ENCODE measurements around the gene ZNF286A. TPM values are rescaled to one million over a fixed set of nuclear protein-coding genes. Genes with fewer than 3 reads are reported as not detected.

ZNF286A gene
- total RNA-seq, 3 donors from 2014 or later, result 6.0 to 21.6 (median 10.2) TPM

- ATAC-seq (peak; percentile 15), DNase-seq (no peak)
- H3K36me3 ChIP-seq (ENCODE audit: low read depth), result no peaks in the 10 kb centered on the region
- peaks cover 14% of the 10 kb centered on the region for H3K4me1 ChIP-seq (ENCODE audit: low read depth)
- no peaks in the 10 kb centered on the region for H3K9me3 ChIP-seq
- H3K4me3 ChIP-seq, result no peak overlapping the region
- no peak for TF ChIP-seq CTCF (IDR thresholded peaks at IDR 0.05)
- intact Hi-C loops (cut with DNase I, micrococcal nuclease), result no loop called here
Measured at GRCh38 chr17:15654886-15655561, 44.5 kb upstream of the ZNF286A start.

- no peak for TF ChIP-seq CTCF (IDR thresholded peaks at IDR 0.05)
Measured at GRCh38 chr17:15657868-15658267, 41.7 kb upstream of the ZNF286A start.

GRCh38 chr17:15658296-15658695, 41.3 kb upstream of the ZNF286A start:
- DNase-seq (no peak), ATAC-seq (no peak)

More at GRCh38 chr17:15657868-15658267, 41.7 kb upstream of the ZNF286A start:
- DNase-seq, result no peak
- H3K4me1 ChIP-seq (ENCODE audit: low read depth), result no peaks in the 10 kb centered on the region
- no peak for ATAC-seq
- H3K9me3 ChIP-seq, result no peaks in the 10 kb centered on the region
- no peak overlapping the region for H3K4me3 ChIP-seq
- intact Hi-C loops (cut with DNase I, micrococcal nuclease), result no loop called here
- H3K36me3 ChIP-seq (ENCODE audit: low read depth), result no peaks in the 10 kb centered on the region

GRCh38 chr17:15659236-15659635, 40.3 kb upstream of the ZNF286A start:
- intact Hi-C loops (cut with DNase I, micrococcal nuclease), result no loop called here
- H3K36me3 ChIP-seq (ENCODE audit: low read depth), result no peaks in the 10 kb centered on the region
- H3K4me1 ChIP-seq (ENCODE audit: low read depth), result no peaks in the 10 kb centered on the region
- no peak overlapping the region for H3K4me3 ChIP-seq
- DNase-seq, result no peak
- ATAC-seq, result no peak
- H3K9me3 ChIP-seq, result no peaks in the 10 kb centered on the region
- no peak for TF ChIP-seq CTCF (IDR thresholded peaks at IDR 0.05)

More at GRCh38 chr17:15658296-15658695, 41.3 kb upstream of the ZNF286A start:
- no peaks in the 10 kb centered on the region for H3K9me3 ChIP-seq
- TF ChIP-seq CTCF (IDR thresholded peaks at IDR 0.05), result no peak
- H3K36me3 ChIP-seq (ENCODE audit: low read depth), result no peaks in the 10 kb centered on the region
- H3K4me3 ChIP-seq, result no peak overlapping the region
- intact Hi-C loops (cut with DNase I, micrococcal nuclease), result no loop called here
- no peaks in the 10 kb centered on the region for H3K4me1 ChIP-seq (ENCODE audit: low read depth)

DNA sequence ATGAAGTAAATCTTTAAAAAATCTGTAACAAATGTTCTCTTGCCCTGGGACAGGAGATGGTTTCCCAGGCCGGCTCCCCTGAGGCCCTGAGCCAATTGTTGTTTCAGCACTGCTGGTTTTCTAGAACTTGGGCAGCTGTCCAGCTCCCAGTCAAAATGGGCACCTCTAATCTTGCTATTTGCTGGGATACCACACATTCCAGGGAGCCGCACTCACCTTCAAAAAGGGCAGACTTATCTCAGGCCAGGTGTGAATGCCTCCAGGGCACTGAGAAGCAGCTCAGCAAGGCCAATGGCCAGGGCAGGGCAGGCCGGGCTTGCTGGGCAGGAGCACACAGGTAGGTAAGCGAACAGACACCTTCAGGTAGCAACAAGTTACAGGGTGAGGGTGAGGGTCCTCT, 39.9 kb upstream of the ZNF286A start:
- no peak for TF ChIP-seq CTCF (IDR thresholded peaks at IDR 0.05)
- Histone ChIP-seq H3K4me3 (no peak overlapping the region), H3K36me3 (ENCODE audit: low read depth) (no peaks in the 10 kb centered on the region), H3K9me3 (no peaks in the 10 kb centered on the region), H3K4me1 (ENCODE audit: low read depth) (no peaks in the 10 kb centered on the region)
- no peak for ATAC-seq
- intact Hi-C loops (cut with DNase I, micrococcal nuclease), result no loop called here
- DNase-seq, result no peak

All from mucosa of descending colon (tissue), 3 donors.